HG03175 (cell line): ENCODE measurements around the gene FASLG.
"Not testable (repeated sequence)": the region's sequence is repeated elsewhere in the genome, so short reads cannot be mapped to it uniquely, and the experiment has no call there.

ENCODE experiments used
- ATAC-seq: cut with Tn5 transposase; IDR thresholded peaks from one replicate; pipeline ENCODE4 v1.9.1; 2021; ENCODE audit warnings: mild to moderate bottlenecking, moderate library complexity; ENCODE audit not compliant: unreplicated experiment

Gene FASLG

GRCh38 chr1:172679000-172679772 lies 20.3 kb downstream of the FASLG start:
- no peak for ATAC-seq

- no peak for ATAC-seq
Observed at GRCh38 chr1:172680244-172680643, 21.3 kb downstream of the FASLG start.

GRCh38 chr1:172680733-172681275 lies 21.9 kb downstream of the FASLG start:
- ATAC-seq = no peak

GRCh38 chr1:172682812-172683211 lies 23.9 kb downstream of the FASLG start:
- ATAC-seq = no peak

- no peak for ATAC-seq
Observed at GRCh38 chr1:172686143-172686542, 27.2 kb downstream of the FASLG start.

- ATAC-seq = not testable (repeated sequence)
Observed at GRCh38 chr1:172688428-172689085, 29.7 kb downstream of the FASLG start.

- ATAC-seq = not testable (repeated sequence)
Observed at GRCh38 chr1:172690925-172691324, 32.0 kb downstream of the FASLG start.

- ATAC-seq = peak; percentile 40
Observed at GRCh38 chr1:172697534-172698002, 38.7 kb downstream of the FASLG start.

- no peak for ATAC-seq
Observed at GRCh38 chr1:172698224-172698623, 39.3 kb downstream of the FASLG start.

GRCh38 chr1:172699111-172699510 lies 40.2 kb downstream of the FASLG start:
- ATAC-seq = peak; percentile 77

GRCh38 chr1:172699695-172700227 lies 40.9 kb downstream of the FASLG start:
- no peak for ATAC-seq

GRCh38 chr1:172700556-172700955 lies 41.7 kb downstream of the FASLG start:
- ATAC-seq = no peak

- no peak for ATAC-seq
Observed at GRCh38 chr1:172704001-172704400, 45.1 kb downstream of the FASLG start.

GRCh38 chr1:172704420-172705210 lies 45.7 kb downstream of the FASLG start:
- no peak for ATAC-seq

- no peak for ATAC-seq
Observed at GRCh38 chr1:172708452-172708851, 49.5 kb downstream of the FASLG start.

- ATAC-seq = no peak
Observed at GRCh38 chr1:172711558-172711957, 52.7 kb downstream of the FASLG start.

GRCh38 chr1:172713466-172713865 lies 54.6 kb downstream of the FASLG start:
- ATAC-seq = no peak
